Gastroesophageal sphincter (tissue), 4 donors: Measurements from ENCODE around the gene MYCN. TPM values are rescaled to one million over a fixed set of nuclear protein-coding genes. Genes with fewer than 3 reads are reported as not detected.

Experiments used
- ATAC-seq: fragments of 150-250 bp; one replicate; pipeline ENCODE4 v1.9.1; 2016; ENCODE audit warnings: mild to moderate bottlenecking, moderate library complexity
- H3K27ac ChIP-seq, 4 donors: fragments of 200-600 bp; sonication (generic) in 3 of 4; 1 replicate in 3 of 4; 2 replicates in 1 of 4; pipeline ENCODE4 v1.5.1; 2016 to 2019
- H3K27me3 ChIP-seq: fragments of 200-600 bp; sonication (generic); one replicate; pipeline ENCODE4 v1.5.1; 2019
- H3K36me3 ChIP-seq, 2 donors: fragments of 200-600 bp; sonication (generic); one replicate each; pipeline ENCODE4 v1.5.1; 2019; ENCODE audit warnings: control low read depth in 1 of 2
- H3K4me1 ChIP-seq, 3 donors: fragments of 200-600 bp; sonication (generic); 1 replicate in 2 of 3; 2 replicates in 1 of 3; pipeline ENCODE4 v1.5.1; 2016 to 2019; ENCODE audit warnings: control low read depth in 2 of 3
- H3K4me3 ChIP-seq, 2 donors: fragments of 200-600 bp; sonication (generic); one replicate each; pipeline ENCODE4 v1.5.1; 2019; ENCODE audit warnings: mild to moderate bottlenecking in 1 of 2, moderate library complexity in 1 of 2
- H3K9me3 ChIP-seq, 3 donors: fragments of 200-600 bp; sonication (generic); one replicate each; pipeline ENCODE4 v1.5.1; 2017 to 2019; ENCODE audit warnings: control low read depth in 2 of 3
- EP300 ChIP-seq: sonication (generic); formaldehyde crosslinking; IDR thresholded peaks from one replicate; pipeline ENCODE4 v1.6.1; 2017; ENCODE audit warnings: antibody characterized with exemption, mild to moderate bottlenecking
- POLR2A ChIP-seq, 2 donors: fragments of 450-650 bp; IDR thresholded peaks; one replicate each; pipeline ENCODE4 v1.6.1; 2017; ENCODE audit warnings: antibody characterized with exemption in 2 of 2, mild to moderate bottlenecking in 2 of 2, moderate library complexity in 1 of 2
- POLR2AphosphoS5 ChIP-seq: sonication (generic); formaldehyde crosslinking; IDR thresholded peaks from one replicate; pipeline ENCODE4 v1.6.1; 2017; ENCODE audit warnings: antibody characterized with exemption
- WGBS, 2 donors: methylation state at CpG; one replicate each; pipeline ENCODE4 v1.1.5; 2018; ENCODE audit warnings: low coverage in 1 of 2; 5-methylcytosine and 5-hydroxymethylcytosine counted together
- total RNA-seq, 4 donors: library from RNA; depleted of rRNA; stranded (reverse); fragments of >200 nt; gene quantifications; one replicate each; pipeline ENCODE4 v1.1.0, GENCODE V29; 2016
- TF ChIP-seq, protein P1 (sequence below), 4 experiments: fragments of 200-600 bp in 2 of 4; fragments of 450-650 bp in 2 of 4; sonication (generic) in 1 of 4; IDR thresholded peaks; one replicate each; pipeline ENCODE4 v1.5.1; 2017 to 2019; ENCODE audit warnings: antibody characterized with exemption in 4 of 4, mild to moderate bottlenecking in 2 of 4, moderate library complexity in 2 of 4

The MYCN gene
- total RNA-seq, 4 donors from 2014 or later, result 0.13 to 0.46 (median 0.35) TPM; not detected in 1

DNA sequence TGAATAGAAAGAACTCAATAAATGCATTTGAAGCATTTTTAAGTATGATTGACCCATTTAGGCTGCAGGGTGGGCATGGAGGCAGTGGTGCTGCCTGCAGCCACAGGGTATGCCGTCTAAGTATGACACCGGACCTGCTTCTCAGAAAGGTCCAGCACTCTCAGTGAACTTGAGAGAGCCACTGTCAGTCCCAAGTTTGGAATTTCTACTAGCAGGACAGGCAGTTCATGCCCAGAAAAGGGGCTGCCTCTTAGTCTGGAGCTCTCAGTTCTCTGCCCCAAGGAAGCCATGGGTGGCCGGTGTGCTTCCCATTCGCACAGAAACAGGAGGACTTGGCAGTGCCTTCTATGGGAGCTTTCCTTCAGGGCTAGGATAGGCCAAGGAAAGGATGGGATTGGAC, 24.0 kb upstream of the MYCN start:
- H3K9me3 ChIP-seq, result no peaks in the 10 kb centered on the region
- no peak overlapping the region for H3K4me3 ChIP-seq
- TF ChIP-seq, protein P1, sequence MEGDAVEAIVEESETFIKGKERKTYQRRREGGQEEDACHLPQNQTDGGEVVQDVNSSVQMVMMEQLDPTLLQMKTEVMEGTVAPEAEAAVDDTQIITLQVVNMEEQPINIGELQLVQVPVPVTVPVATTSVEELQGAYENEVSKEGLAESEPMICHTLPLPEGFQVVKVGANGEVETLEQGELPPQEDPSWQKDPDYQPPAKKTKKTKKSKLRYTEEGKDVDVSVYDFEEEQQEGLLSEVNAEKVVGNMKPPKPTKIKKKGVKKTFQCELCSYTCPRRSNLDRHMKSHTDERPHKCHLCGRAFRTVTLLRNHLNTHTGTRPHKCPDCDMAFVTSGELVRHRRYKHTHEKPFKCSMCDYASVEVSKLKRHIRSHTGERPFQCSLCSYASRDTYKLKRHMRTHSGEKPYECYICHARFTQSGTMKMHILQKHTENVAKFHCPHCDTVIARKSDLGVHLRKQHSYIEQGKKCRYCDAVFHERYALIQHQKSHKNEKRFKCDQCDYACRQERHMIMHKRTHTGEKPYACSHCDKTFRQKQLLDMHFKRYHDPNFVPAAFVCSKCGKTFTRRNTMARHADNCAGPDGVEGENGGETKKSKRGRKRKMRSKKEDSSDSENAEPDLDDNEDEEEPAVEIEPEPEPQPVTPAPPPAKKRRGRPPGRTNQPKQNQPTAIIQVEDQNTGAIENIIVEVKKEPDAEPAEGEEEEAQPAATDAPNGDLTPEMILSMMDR (IDR thresholded peaks at IDR 0.05), result no peak
- no peak for TF ChIP-seq POLR2A (IDR thresholded peaks at IDR 0.05)
- no peak for TF ChIP-seq POLR2AphosphoS5
- no peak for TF ChIP-seq EP300
- H3K27ac ChIP-seq, result no peak overlapping the region
- ATAC-seq, result no peak
- no peaks in the 10 kb centered on the region for H3K36me3 ChIP-seq
- H3K27me3 ChIP-seq, result peaks cover 2% of the 10 kb centered on the region
- WGBS, 2 donors, result 83 to 89% methylated on average over 1 to 3 of the region's 4 CpGs
- peaks cover 0 to 37% (median 3%) of the 10 kb centered on the region in 3 donors for H3K4me1 ChIP-seq

DNA sequence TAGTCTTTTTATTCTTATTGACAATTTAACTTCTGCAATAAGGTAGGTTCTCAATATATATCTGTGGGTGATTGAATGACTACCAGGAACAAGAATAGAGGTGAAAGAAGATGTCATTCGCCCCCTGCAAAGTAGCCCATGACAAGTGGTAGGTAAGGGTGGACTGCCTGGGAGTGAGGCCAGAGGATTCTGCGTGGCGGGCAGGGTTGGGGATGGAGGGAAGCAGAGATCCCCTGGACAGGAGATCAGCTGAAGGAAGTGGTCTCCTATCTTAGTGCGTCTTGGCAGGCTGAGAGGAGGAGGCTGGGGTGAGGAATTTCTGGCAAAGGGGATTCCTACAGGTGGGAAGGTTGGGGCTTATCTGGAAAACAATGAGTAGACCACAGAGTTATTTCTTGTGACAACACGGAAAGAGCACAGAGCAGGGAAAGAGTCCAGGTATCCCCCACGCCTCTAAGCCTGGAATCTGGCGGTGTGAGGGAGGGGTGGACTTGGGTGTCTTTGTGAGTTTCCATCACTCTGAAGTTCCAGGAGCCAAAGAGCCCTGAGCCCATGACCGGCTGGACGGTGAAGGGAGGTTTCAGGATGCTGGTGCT, 21.5 kb upstream of the MYCN start:
- no peaks in the 10 kb centered on the region for H3K9me3 ChIP-seq
- H3K27me3 ChIP-seq, result peaks cover 4% of the 10 kb centered on the region
- peaks cover 0 to 20% (median 0%) of the 10 kb centered on the region in 3 donors for H3K4me1 ChIP-seq
- no peak for ATAC-seq
- 75 to 92% methylated on average over 7 of the region's 9 CpGs for WGBS, 2 donors
- no peak overlapping the region for H3K27ac ChIP-seq
- no peaks in the 10 kb centered on the region for H3K36me3 ChIP-seq
- TF ChIP-seq, protein P1 (IDR thresholded peaks at IDR 0.05), result no peak
- TF ChIP-seq POLR2AphosphoS5, result no peak
- TF ChIP-seq POLR2A (IDR thresholded peaks at IDR 0.05), result no peak
- TF ChIP-seq EP300, result no peak
- H3K4me3 ChIP-seq, result no peak overlapping the region

GRCh38 chr2:15919716-15920434, 20.5 kb upstream of the MYCN start:
- ATAC-seq, result no peak
- Histone ChIP-seq H3K4me1 (peaks cover 0 to 11% (median 0%) of the 10 kb centered on the region in 3 donors), H3K27ac (no peak overlapping the region), H3K9me3 (no peaks in the 10 kb centered on the region), H3K36me3 (no peaks in the 10 kb centered on the region), H3K4me3 (no peak overlapping the region), H3K27me3 (peaks cover 4% of the 10 kb centered on the region)
- TF ChIP-seq, protein P1 (IDR thresholded peaks at IDR 0.05), result no peak
- TF ChIP-seq POLR2A (IDR thresholded peaks at IDR 0.05), result no peak
- no peak for TF ChIP-seq POLR2AphosphoS5
- TF ChIP-seq EP300, result no peak
- 40 to 63% methylated on average over 1 of the region's 7 CpGs for WGBS, 2 donors

GRCh38 chr2:15920696-15921095, 19.7 kb upstream of the MYCN start:
- no peak for TF ChIP-seq POLR2A (IDR thresholded peaks at IDR 0.05)
- no peak for ATAC-seq
- no peaks in the 10 kb centered on the region for H3K9me3 ChIP-seq
- no peaks in the 10 kb centered on the region for H3K36me3 ChIP-seq
- no peak overlapping the region for H3K27ac ChIP-seq
- WGBS, 2 donors, result 67 to 85% methylated on average over 6 to 7 of the region's 10 CpGs
- no peak overlapping the region for H3K4me3 ChIP-seq
- H3K27me3 ChIP-seq, result peaks cover 4% of the 10 kb centered on the region
- H3K4me1 ChIP-seq, result peaks cover 0 to 9% (median 0%) of the 10 kb centered on the region in 3 donors

DNA sequence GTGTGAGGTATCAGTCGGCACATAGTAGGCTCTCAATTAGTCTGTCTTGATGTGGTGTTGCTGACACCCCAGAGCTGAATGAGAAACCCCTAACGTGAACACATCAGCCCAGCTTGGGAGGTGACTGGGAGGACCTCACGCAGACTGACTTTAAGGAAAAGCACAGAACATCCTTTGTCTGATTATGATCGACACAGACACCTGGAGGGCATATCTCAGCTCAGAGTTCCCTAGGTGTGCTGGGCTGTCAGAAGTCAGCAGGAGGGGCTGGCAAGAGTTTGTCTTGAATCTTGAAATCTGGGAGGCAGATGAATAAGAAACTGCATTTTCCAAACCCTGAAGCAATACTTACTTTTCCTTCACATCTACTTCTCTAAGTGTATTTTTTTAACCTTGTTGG, 16.8 kb upstream of the MYCN start:
- Histone ChIP-seq H3K27ac (no peak overlapping the region), H3K36me3 (no peaks in the 10 kb centered on the region), H3K9me3 (no peaks in the 10 kb centered on the region), H3K27me3 (peaks cover 7% of the 10 kb centered on the region), H3K4me3 (no peak overlapping the region), H3K4me1 (peaks cover 0 to 9% (median 0%) of the 10 kb centered on the region in 3 donors)
- ATAC-seq, result no peak
- 70 to 77% methylated on average over 2 to 4 of the region's 4 CpGs for WGBS, 2 donors
- TF ChIP-seq EP300, result no peak
- TF ChIP-seq POLR2AphosphoS5, result no peak
- no peak for TF ChIP-seq POLR2A (IDR thresholded peaks at IDR 0.05)
- TF ChIP-seq, protein P1 (IDR thresholded peaks at IDR 0.05), result no peak
